HG02884 (cell line): Measurements from ENCODE around the gene OTUD3.
"Not testable (repeated sequence)": the region's sequence is repeated elsewhere in the genome, so short reads cannot be mapped to it uniquely, and the experiment has no call there.

Experiments
- ATAC-seq: cut with Tn5 transposase; IDR thresholded peaks from one replicate; pipeline ENCODE4 v1.9.1; 2021; ENCODE audit warnings: mild to moderate bottlenecking, moderate library complexity; ENCODE audit not compliant: unreplicated experiment

The OTUD3 gene

DNA sequence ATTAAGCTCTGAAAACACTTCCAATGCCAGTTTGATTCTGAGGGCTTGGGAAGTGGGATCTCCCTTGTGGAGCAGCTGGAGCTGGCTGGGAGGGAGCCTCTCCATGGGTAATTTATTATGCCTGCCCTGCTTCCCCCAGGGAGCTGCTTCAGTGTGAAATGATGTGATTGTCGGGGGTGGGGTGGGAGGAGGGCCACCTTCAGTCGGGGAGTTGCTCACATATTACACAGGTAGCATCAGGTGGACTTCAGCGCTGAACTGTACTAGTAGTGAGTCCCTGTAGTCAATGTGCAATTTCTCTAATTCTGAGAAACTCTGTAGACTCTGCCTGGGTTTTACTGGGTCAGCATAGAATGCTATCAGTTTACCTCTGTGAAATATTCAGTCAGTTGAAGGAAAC is 28.5 kb downstream of the OTUD3 start:
- ATAC-seq = no peak

DNA sequence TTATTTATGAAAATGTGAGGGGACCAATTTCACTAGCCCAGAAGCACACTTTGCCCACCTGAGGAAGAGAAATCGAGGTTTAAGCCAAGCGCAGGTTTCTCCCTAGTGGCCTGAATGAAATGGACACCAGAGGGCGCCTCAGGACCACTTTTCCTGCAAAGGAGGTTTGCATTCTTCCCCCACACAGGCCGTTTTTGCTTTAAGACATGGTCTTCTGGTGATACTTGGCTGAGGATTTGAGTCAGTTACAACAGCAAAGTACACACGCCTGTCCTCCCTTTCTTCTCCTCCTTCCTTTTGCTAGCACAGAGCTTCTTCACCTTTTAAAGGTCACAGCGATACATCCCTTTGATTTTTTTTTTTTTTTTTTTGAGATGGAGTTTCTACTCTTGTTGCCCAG is 35.9 kb downstream of the OTUD3 start:
- no peak for ATAC-seq

DNA sequence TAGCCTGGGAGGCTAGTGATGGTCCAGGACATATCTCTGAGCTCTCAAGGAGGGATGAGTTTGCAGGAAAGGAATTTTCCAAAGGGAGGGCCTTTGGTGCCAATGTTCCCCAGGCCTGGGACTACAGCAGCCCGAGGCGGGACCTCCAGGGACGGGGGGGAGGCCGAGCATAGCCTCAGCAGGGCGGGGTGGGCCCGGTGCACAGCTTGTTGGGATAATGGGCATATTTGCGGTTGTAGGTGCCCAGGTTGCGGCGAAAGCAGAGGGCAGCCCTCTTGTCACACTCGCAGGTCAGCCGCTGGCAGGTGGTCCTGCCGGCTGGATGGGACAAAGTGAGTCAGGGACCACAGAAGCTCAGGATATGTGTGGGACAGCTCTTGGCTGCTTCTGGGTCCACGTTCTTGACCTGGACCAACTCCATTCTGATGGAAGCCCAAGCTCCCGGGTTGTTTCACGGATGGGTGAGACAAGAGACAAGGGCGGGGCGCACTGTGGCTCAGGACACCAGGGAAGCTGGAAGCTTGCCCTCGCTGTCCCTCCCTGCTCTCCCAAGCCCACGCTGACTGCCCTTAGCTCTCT is 38.0 kb downstream of the OTUD3 start:
- ATAC-seq = no peak

- no peak for ATAC-seq
Observed at GRCh38 chr1:19921310-19921709, 39.1 kb downstream of the OTUD3 start.

DNA sequence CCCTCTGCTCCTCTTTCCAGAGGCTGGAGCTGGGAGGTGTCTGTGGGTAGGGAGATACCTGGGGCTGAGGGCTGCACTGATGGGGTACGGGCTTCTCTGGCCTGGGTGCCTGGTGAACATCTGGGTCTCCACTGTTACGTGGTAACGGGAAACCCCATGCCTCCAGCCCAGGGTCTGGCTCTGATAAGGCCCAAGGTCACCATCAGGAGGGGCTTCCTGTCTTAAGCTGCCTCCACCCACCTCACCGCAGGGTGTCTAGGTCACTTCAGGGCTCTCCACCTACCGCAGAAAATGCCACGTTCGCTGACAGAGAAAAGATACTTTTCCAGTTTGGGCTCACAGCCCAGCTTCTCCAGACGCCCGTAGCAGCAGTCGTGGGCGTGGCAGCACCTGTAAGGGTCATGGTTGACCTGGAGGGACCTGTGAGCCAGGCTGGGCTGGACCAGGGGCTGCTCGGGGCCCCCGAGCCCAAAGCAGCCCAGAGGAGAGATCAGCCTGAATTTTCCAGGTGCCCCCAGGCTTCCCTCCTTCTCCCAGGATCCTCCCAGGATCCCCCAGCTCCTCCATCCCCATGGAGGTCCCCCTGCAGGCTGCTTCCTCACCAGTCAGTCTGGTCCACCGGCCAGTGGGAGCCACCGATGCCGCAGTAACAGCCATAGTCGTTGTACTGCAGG is 40.0 kb downstream of the OTUD3 start:
- ATAC-seq = no peak

- ATAC-seq = no peak
Observed at GRCh38 chr1:19923137-19923952, 41.1 kb downstream of the OTUD3 start, which contains the start of gene PLA2G2E. PLA2G2E (minus strand) TSS chr1:19923617; CDS start chr1:19923559, 58 bp downstream.

GRCh38 chr1:19923953-19924346 is 41.8 kb downstream of the OTUD3 start:
- no peak for ATAC-seq

- ATAC-seq = no peak
Observed at GRCh38 chr1:19925342-19926070, 43.3 kb downstream of the OTUD3 start.

DNA sequence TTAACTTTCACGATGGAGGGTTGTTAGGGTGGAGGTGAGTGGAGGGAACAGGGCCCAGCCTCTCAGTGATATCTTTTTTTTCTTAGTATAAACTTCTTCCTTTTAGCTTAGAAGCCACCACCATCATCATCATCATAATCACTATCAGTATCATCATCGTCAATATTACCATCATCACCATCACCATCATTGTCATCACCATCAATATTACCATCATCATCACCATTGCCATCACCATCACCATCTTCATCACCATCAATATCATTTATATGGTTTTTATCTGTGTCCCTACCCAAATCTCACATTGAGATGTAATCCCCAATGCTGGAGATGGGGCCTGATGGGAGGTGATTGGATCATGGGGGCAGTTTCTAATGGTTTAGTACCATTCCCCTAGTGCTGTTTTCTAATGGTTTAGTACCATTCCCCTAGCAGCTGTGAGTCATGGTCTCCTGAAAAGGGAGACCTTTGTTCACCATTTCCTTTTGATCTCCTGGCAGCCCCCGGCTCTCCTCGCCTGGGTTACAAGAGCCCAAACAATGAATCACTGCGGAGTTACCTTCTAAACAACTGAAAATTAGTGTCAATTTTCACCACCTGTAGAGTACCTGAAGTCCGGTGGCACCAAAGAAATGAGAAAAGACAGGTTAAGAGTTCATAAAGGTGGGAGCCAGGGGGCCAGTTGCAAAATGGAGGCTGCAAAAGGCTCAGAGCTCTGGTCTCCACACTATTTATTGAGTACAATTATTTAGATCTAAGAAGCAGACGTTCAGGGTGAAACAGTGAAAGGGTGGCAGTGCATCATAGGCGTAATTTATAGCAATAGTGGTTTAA is 44.3 kb downstream of the OTUD3 start:
- no peak for ATAC-seq

- not testable (repeated sequence) for ATAC-seq
Observed at GRCh38 chr1:19927130-19927421, 44.9 kb downstream of the OTUD3 start.

DNA sequence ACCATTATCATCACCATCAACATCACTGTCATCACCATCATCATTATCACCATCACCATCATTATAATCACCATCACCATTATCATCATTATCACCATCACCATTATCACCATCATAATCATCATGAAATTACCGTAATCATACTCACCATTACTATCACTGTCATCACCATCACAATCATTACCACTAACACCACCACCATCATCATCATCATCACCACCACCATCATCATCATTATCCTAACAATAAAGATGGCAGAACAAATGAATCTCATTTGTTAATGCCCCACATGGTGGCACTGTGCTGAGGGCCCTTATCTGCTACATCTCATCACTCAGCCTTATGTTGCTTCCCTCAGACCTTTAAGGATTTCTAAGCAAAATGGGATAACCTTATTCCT is 50.7 kb downstream of the OTUD3 start:
- ATAC-seq = no peak

DNA sequence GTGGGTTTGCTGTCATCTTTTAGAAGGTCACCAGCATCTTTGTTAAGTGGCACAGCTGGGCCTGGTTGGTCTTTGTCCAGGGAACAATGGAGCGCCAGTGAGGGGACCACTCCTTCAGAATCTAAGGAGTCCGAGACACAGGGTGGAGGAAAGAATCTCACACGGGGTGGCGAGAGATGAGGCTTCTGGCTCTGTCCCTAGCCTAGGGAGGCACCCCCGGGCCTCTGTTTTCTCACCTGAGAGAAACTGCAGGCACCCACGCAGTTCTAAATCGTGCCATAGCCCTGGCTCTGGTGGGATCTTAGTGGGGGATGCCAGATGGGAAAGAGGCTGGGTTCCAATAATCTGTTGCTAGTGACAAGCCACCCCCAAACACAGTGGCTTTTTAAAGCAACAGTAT is 52.1 kb downstream of the OTUD3 start:
- ATAC-seq = no peak

GRCh38 chr1:19936061-19936750 is 54.0 kb downstream of the OTUD3 start:
- no peak for ATAC-seq

DNA sequence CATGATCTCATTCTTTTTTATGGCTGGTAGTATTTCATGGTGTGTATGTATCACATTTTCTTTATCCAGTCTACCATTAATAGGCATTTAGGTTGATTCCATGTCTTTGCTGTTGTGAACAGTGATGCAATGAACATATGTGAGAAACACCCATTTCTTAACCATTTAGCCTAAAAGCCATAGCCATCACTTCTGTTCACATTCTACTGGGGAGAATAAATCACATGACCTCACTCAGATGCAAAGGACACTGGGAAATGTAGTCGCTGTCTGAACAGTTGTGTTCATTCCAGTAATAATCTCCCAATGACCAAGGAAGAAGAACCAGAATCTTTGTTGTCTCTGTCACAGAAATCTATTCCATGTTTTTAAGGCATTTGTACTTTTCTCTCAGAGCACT is 56.3 kb downstream of the OTUD3 start:
- ATAC-seq = no peak

DNA sequence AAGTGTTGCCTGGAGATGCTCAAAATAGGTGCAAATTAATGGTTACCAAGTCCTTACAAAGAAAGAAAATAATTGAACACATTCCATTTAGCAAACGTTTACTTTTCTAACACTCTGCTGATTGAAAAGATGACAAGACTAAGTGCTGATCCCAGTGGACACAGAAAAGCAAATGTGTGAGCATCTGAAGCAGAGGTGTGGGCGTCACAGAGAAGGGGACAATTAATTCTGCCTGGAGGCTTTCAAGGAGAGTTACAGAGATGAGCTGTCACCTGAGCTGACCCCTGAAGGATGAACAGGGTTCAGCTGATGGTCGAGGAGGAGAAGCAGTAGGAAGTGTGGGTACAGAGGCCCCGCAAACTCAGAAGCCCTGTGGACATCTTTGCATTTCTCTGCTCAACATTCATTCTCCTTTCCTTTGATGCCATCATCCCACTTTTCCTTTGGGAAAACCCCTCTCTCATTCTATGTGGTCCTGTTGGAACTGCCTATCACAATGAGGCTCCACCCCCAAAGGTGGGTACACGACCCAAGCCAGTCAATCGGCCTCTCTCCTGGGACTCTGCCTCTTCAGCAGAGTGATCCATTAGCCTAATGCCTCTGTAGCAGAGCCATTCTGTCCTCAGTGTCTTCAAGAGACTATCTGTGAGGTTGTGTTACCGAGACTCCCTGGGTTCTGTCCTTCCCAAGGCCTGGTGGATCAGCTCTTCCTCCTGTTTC is 58.5 kb downstream of the OTUD3 start:
- no peak for ATAC-seq

- no peak for ATAC-seq
Observed at GRCh38 chr1:19941206-19941568, 59.0 kb downstream of the OTUD3 start.

GRCh38 chr1:19942088-19942487 is 59.9 kb downstream of the OTUD3 start:
- ATAC-seq = no peak

GRCh38 chr1:19942657-19943056 is 60.5 kb downstream of the OTUD3 start:
- ATAC-seq = no peak

DNA sequence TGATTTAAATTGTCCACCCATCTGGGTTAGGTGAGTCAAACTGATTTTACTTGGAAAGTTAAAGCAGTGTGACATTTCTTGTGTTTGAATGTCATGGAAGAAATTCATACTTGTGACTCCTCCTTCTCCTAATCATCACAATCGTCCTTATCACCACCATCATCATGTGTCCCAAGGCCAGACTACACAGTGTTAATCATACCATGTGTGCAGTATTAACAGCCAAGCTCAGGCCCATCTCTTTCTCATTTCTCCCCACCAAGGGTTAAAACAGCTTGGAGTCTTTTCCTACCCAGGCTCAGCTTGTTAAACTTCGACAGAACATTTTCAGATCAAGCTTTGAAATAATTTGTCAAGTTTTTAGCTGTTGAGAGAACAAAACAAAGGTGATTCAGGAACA is 63.7 kb downstream of the OTUD3 start:
- ATAC-seq = no peak

GRCh38 chr1:19946331-19946751 is 64.1 kb downstream of the OTUD3 start:
- ATAC-seq = no peak
